IPS DF 19.7 (cell line): ENCODE results near the gene STEAP2.
"Not testable (repeated sequence)": the region's sequence is repeated elsewhere in the genome, so short reads cannot be mapped to it uniquely, and the experiment has no call there.

Experiments used
- DNase-seq: peaks from one replicate; pipeline ENCODE4 v3.0.0-alpha.2; 2013; ENCODE audit warnings: low read depth, low spot score

Gene STEAP2

DNA sequence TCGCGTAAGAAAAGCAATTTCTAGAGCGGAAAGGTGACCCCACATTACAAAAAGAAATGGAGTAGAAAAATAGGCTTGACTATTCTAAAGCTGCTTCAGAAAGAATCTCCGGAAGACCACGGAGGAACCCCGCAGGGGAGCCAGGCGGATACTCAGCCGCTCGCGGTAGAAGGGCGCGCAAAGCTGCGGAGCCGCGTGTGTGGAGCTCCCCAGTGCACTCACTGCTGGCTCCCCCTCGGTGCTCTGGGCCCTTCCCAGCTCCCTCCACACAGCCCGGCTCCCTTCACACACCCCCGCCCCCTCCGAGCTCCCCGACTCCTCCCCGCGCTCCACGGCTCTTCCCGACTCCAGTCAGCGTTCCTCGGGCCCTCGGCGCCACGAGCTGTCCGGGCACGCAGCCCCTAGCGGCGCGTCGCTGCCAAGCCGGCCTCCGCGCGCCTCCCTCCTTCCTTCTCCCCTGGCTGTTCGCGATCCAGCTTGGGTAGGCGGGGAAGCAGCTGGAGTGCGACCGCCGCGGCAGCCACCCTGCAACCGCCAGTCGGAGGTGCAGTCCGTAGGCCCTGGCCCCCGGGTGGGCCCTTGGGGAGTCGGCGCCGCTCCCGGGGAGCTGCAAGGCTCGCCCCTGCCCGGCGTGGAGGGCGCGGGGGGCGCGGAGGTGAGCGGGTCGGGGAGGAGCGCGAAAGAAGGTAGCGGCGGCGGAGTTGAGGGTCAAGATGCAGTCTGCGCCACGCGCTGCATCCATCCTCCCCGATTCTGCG, at the start of gene STEAP2:
TSS of gene STEAP2 (plus strand) at position 350 of the 758 bp plus-strand sequence. CDS start 13,343 bp downstream, outside the sequence.
- peak; percentile 72 for DNase-seq

DNA sequence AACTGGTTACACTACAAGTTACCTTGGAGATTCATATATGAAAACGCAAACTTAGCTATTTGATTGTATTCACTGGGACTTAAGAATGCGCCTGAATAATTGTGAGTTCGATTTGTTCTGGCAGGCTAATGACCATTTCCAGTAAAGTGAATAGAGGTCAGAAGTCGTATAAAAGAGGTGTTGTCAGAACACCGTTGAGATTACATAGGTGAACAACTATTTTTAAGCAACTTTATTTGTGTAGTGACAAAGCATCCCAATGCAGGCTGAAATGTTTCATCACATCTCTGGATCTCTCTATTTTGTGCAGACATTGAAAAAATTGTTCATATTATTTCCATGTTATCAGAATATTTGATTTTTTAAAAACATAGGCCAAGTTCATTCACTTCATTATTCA, 48.0 kb upstream of the STEAP2 start:
- DNase-seq: no peak

DNA sequence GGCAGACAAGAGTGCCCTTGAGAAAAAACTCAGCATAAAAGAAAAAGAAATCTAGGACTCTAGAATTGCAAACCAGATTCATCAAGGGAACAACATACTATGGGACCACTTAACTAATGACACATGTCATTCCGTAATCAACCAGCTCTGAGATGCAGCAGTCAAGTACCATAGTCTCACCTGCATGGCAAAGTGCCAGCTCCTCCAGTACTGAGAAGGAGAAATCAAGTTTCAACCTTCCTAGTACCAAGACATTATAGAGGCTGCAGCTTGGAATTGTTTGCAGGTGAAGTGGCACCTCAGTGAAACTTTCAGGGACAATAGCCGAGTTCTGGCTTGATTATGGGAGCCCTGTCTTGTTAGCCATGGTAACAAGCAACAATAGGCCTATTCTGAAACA, 45.8 kb upstream of the STEAP2 start:
- no peak for DNase-seq

DNA sequence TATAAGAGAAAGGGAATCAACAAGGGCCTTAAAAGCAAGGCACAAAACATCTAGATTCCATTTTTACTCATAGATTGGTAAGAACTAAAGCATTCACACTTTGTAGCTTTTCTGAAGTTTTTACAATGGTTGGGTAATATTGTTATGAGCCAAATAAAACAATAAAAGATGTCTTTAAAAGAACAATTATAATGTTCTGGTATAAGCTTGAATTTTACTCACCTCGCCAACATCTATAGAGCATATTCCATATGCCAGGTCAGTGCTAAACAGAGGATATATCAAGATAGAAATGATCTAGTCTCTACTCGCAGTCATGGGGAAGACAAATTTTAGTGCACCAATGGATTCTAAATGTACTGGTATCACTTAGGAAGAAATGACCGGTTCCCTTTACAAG, 45.4 kb upstream of the STEAP2 start:
- no peak for DNase-seq

DNA sequence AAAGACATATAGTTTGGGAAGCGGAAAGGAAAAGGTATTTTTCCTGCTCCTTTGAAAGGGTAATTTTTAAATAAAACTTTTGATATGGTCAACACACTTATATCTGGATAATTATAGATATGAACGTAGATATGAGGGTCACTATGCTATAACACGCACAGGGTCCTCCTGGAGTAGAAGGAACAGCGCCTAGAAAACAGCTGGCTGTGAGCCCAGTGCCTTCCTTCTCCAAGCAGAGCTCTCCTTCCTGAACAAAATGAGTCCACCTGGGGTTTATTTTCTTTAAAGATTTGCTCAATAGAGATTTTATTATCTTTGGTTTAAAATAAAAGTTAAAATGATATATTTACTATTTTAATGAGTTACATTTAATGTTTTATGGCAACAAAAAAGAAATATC, 44.2 kb upstream of the STEAP2 start:
- no peak for DNase-seq

DNA sequence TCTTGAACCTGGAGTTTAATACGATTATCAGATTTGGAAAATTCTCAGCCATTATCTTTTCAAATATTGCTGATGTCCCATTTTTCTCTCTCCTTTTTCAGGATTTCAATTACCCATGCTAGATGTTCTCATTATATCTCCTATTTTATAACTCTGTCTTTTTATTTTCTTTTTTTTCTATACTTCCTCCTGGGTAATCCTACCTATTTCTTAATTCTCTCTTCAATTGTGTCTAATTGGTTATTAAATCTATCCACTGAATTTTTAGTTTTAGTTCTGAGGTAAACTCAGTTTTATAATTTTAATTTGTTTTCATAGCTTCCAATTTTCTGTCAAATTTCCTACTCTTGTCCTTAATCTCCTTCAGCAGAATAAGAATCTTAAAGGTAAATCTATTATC, 41.6 kb upstream of the STEAP2 start:
- no peak for DNase-seq

DNA sequence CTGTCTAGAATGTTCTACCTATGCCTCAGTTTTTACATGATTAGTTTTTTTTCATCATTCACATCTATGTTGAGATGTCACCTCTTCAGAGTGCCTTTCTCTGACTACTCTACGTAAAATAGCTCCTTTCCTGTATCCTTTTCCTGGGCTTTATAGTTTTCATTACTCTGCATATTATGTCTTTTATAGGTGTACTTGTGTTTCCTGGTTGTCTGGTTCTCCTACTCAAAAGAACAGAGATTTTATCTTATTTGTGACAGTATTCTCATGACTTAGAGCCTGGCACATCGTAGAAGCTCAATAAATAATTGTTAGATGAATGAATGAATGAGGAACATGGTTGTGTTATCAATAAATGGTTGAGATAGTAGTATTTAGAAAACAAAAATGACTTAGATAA, 39.4 kb upstream of the STEAP2 start:
- no peak for DNase-seq

DNA sequence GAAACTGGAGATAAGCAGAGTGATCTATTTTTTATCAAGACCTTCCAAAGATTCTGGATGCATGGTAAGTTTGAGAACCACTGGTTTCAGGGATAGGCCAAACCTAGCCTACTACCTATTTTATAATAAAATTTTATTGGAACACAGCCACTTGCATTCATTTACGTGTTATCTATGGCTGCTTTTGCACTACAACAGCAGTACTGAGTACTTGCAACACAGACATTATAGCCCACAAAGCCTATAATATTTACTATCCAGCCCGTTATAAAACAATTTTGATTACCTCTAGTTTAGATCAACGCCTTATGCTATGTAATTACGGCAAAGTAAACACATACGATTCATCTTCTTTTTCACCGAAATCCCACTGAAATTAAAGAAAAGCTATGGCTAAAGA, 38.9 kb upstream of the STEAP2 start:
- no peak for DNase-seq

DNA sequence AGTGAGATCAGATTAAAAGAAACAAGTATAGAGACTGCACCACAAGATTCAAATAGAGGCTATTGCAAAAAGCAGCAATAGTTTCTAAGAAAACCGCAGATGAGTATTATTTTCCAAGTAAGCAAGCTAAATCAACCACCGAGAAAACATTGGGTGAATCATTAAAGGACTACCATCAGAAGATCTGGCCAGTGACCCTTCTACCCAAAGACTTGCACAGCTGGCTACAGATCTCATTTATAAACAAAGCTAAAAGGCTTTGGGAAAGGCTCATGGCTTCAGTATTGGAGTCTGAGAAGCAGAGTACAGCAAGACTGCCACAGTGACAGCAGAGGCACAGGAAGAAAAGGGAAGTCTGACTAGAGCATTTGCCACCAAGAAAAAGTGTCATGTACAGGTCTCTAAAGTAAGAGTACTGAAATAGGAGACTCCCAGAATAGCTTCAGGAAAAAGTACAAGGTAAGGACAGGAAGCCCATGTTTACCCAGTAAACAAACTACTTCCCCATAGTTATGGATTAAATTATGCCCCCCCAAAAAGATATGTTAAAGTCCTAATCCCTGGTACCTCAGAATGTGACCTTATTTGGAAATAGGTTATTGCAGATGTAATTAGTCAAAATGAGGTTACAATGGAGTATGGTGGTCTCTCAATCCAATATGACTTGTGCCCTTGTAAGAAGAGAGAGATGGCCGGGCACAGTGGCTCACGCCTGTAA, 38.3 kb upstream of the STEAP2 start:
- no peak for DNase-seq

DNA sequence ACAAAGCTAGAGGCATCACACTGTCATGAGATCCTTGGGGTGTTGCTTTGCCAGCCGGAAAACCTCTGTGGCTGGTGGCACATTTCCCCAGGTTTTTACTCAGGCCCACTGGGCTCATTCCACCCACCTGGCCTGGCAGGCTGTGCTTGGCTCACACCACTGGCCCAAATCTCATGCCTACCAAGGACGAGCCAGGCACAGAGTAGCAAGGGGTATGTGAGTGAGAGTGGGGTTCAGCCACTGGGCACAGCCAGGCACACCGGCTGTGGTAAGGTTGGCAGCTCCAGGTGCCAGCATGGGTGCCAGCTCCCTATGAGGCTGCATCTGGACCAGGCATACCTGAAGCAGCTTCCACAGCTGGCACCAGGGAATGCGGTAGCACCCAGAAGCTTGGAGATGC, 35.9 kb upstream of the STEAP2 start:
- DNase-seq: no peak

DNA sequence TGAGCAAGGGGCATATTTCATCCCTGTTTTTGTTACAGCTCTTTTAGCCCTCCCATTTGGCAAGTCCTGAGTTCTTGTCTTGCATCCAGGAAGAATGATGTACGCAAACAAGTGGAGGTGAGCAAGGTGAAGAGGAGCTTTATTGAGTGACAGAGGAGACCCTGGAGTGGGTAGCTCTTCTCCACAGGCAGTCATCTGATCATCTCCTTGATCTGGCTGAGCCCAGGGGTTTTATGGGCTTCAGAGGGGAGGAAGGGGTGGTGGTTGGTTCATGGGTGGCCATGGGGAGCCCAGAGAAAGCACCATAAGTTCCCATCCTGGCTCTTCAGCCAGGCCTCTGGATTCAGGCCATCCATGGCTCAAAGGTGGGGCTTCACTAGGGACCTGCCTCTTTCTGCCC, 35.3 kb upstream of the STEAP2 start:
- DNase-seq: no peak

DNA sequence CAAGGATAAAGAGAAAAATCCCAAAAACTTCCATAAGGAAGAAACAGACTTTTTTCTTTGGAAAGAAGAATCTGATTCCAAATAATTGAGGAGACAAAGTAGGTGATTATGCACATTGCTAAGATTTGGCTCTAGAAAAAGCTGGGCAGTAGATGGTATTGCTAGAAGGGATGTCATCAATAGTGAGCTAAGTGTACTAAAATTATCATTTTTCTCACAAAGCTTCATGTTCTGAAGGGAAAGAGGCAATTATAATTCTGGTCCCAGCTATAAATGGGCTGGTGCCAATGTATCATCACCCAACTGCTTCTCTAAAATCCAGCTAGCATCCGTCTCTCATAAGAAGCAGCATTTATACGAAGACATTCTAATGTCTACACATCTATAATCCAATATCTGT, 33.4 kb upstream of the STEAP2 start:
- no peak for DNase-seq

DNA sequence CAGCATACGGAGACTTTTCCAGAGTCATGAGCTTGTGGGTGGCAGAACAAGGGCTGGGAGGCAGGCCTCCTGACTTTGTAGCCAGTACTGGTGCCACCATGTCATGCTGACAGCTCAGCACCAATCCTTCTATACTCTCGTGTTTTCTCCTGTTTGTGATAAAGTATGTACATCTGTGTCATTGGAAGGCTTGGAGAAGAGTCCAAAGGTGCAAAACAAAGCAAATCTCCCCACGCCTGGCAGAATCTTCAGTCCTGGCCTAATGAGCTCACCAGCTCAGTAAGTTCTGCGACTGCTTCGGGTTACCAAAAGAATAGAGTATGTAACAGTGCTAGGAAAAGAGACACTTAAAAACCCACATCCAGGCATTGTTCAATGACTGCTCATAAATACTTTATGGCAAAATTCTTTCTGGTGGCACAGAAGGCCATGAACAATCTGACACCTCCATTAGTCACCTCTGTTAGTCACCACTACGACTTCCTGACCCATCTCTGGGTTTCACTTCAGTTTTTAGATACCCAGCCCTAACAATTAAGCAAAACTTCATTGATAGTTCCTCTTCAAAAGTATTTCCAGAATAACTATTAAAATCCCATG, 32.8 kb upstream of the STEAP2 start:
- DNase-seq: no peak

DNA sequence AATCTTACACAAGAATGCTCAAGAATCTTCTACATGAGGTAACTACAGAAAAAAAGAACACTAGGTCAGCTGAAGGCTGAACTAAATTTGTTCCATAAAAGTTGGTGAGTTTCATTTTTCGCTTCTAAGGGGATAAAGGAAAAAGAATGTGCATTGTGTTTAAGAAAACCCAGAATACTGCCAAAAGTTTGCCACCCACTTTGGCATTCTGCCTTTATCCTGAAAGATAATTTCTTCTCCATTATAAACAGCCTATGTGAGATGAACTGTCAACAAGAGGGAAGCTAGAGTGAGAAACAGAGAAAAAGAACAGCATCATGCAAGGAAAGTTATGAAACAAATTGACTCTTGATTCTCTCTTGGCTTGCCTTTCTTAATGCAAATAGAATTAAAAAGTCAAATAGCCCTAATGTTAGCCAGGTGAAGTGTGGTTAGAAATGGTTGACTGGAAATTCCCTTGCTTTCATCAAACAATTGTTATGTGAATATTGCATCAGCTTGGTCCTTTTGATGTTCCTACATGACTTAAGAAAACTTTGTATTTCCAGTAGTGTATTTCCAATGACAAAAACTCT, 31.4 kb upstream of the STEAP2 start:
- no peak for DNase-seq

DNA sequence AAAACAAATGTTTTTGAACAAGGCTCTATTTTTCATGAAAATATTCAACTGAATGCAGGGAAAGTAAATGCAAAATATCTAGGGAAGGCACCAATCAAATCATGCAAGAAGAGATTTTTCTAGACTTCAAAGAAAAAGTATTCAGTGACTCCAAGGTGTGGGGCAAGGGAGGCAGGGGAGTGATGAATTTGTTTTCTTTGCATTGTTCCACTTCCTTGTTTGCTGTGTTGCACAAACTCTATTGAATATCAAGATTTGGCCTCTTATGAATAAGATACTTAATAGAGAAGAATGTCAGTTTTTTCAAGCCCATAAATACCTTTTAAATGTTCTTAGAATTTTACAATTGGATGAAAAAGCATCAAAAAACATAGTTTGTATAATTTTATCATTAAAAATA, 30.9 kb upstream of the STEAP2 start:
- no peak for DNase-seq

DNA sequence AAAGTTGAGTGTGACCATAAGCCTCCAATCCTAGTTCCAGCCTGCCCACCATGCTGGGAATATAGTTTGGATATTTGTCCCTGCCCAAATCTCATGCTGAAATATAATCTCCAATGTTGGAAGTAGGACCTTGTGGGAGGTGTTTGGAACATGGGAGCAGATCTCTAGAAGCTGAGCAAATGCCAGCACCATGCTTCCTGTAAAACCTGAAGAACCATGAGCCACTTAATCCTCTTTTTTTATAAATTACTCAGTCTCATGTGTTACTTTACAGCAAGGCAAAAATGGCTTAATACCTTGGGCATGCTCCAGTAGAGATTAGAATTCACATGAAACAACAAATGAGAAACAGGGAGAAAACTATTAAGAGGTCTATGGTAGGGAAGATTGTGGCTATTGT, 30.1 kb upstream of the STEAP2 start:
- DNase-seq: no peak

DNA sequence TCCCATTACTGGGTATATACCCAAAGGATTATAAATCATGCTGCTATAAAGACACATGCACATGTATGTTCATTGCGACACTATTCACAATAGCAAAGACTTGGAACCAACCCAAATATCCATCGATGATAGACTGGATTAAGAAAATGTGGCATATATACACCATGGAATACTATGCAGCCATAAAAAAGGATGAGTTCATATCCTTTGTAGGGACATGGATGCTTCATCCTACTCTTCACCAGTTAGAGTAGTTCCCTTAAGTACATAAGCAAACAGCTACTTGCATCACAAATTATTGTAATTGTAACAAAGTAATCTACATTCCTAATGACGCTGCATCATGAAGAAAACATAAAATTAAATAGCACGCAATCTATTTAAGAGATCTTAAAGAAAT, 25.2 kb upstream of the STEAP2 start:
- not testable (repeated sequence) for DNase-seq

DNA sequence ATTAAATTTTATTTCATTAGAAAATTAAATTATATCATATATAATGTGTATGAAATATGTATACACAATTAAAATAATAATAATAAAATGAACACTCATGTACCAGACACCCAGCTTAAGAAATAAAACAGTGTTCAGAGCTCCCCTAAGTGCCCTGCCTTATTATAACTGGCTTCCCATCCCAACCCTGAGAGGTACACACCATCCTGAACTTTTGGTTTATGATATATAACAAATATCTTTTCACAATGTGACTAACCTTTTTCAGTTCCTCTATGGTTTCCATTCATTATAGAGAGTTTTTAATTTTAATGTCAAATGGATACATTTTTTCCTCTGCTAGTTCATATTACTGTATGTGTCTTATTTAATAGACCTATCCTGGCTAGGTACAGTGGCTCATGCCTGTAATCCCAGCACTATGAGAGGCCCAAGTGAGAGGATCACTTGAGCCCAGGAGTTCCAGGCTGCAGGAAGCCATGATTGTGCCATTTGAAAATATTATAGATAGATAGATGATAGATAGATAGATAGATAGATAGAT, 24.0 kb upstream of the STEAP2 start:
- no peak for DNase-seq

DNA sequence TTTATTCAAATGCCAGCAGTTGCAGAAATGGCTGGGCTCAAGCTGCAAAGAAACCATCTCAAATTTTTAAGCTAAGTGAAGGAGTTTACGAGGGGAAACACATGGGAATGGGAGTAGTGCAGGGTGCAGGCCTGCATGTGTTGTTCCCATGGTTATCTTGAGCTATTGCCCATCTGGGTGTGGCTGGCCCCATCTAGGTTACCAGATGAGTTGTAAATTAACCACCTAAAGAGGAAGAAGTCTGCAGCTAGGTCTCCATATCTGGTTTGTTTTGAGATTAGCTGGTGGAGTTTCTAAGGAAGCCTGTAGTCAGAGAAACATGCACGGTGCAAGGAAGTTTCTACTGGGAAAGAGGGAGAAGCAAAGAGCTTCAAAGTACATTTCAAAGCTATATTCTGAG, 23.3 kb upstream of the STEAP2 start:
- DNase-seq: no peak

DNA sequence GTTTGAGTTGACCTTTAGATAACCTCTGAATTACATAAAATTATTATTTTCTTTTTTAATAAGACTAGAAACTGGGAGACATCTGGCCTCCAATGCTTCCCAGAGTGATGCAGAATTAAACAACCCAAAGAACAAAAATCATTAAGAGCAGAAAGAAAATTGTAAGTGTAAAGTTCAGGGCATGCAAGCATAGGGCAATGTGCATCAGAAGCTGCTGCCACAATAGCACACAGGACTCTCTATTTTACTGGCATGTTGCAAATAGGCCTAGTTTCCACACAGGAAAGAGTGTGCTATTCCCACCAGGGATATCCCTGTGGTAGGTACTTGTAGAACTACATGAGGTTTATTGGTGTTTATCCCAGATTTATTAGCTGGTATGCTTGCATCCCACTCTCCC, 20.5 kb upstream of the STEAP2 start:
- DNase-seq: no peak

DNA sequence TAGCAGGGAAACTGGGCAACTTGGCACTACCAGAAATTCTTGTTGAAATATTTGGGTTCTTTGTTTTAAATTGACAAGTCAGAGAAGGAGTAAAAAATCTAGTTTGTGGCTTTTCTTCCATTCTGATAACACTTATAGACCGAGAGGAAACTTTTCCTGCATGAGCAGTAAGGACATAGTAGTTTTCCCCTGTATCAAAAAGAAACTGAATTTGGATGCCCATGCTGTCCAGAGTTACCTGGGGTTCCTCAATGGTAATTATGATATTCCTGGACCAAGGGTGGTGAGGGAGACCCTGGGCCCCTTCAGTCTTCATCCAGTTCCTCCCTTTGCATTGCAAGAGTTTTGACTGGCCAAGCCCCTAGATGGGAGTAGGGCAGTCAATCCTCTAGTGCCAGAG, 19.9 kb upstream of the STEAP2 start:
- DNase-seq: no peak
